NB4 (cell line): ENCODE measurements around the gene MZT1.

ENCODE experiments used
- POLR2A ChIP-seq: IDR thresholded peaks from 2 replicates; pipeline ENCODE4 v1.6.1; 2011; ENCODE audit warnings: mild to moderate bottlenecking; ENCODE audit not compliant: insufficient read length; ENCODE audit errors: extremely low read depth
- TF ChIP-seq, protein P1 (sequence below): IDR thresholded peaks from one replicate; pipeline ENCODE4 v1.5.1; 2012; ENCODE audit warnings: low read depth, low read length
- TF ChIP-seq, protein P2 (sequence below): IDR thresholded peaks from 2 replicates; pipeline ENCODE4 v1.6.1; 2011; ENCODE audit warnings: low read depth, low read length

DNA sequence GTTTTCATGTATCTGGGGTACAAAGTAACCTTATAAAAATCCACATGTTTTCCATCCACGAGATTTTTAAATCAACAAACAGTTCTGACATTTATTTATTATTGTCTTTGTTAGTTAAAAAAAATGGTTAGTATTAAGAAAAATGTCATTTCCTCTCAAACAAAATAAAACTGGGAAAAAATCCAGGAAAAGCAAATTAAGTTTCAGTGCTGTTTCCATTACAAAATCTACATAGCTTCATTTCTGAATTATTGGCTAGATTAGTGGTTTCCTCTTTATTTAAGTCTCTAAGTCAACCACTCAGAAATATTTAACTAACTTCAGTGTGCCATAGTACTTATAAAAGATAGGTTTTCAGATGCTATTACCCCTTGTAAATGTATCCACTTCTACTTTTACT, 49.1 kb downstream of the MZT1 start:
- TF ChIP-seq, protein P1, sequence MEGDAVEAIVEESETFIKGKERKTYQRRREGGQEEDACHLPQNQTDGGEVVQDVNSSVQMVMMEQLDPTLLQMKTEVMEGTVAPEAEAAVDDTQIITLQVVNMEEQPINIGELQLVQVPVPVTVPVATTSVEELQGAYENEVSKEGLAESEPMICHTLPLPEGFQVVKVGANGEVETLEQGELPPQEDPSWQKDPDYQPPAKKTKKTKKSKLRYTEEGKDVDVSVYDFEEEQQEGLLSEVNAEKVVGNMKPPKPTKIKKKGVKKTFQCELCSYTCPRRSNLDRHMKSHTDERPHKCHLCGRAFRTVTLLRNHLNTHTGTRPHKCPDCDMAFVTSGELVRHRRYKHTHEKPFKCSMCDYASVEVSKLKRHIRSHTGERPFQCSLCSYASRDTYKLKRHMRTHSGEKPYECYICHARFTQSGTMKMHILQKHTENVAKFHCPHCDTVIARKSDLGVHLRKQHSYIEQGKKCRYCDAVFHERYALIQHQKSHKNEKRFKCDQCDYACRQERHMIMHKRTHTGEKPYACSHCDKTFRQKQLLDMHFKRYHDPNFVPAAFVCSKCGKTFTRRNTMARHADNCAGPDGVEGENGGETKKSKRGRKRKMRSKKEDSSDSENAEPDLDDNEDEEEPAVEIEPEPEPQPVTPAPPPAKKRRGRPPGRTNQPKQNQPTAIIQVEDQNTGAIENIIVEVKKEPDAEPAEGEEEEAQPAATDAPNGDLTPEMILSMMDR = no peak
- TF ChIP-seq POLR2A = no peak
- TF ChIP-seq, protein P2, sequence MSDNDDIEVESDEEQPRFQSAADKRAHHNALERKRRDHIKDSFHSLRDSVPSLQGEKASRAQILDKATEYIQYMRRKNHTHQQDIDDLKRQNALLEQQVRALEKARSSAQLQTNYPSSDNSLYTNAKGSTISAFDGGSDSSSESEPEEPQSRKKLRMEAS = no peak
